ENCODE measurements around the gene DACT2.
"Not testable (repeated sequence)": the region's sequence is repeated elsewhere in the genome, so short reads cannot be mapped to it uniquely, and the experiment has no call there.

Gene DACT2

DNA sequence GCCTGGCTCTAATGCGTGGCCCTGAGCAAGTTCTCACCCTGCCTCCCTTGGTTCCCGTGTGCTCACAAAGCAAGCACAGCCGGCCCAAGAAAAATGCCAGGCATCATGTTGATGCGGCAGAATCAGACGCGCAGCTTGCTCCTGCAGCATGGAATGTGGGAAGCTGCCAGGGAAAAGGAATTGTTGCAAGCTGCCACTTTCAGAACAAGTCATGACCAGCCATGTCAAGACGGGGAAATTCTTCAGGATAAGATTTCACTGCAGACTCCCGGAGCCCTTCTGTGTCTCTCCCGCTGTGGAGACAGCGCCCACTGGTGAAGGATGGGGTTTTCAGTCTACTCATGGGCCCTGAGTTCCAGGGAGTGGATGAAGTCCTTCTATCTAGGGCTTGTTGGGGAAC is 4.6 kb downstream of the DACT2 start:
- no peak overlapping the region for H3K4me3 ChIP-seq (replicated peaks; ENCODE audit: low read depth, low read length)
- DNase-seq (ENCODE audit: extremely low read depth, low read depth): no peak
- TF ChIP-seq, protein P1, sequence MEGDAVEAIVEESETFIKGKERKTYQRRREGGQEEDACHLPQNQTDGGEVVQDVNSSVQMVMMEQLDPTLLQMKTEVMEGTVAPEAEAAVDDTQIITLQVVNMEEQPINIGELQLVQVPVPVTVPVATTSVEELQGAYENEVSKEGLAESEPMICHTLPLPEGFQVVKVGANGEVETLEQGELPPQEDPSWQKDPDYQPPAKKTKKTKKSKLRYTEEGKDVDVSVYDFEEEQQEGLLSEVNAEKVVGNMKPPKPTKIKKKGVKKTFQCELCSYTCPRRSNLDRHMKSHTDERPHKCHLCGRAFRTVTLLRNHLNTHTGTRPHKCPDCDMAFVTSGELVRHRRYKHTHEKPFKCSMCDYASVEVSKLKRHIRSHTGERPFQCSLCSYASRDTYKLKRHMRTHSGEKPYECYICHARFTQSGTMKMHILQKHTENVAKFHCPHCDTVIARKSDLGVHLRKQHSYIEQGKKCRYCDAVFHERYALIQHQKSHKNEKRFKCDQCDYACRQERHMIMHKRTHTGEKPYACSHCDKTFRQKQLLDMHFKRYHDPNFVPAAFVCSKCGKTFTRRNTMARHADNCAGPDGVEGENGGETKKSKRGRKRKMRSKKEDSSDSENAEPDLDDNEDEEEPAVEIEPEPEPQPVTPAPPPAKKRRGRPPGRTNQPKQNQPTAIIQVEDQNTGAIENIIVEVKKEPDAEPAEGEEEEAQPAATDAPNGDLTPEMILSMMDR (IDR thresholded peaks at IDR 0.05; ENCODE audit: low read depth, low read length, missing control alignments): no peak

DNA sequence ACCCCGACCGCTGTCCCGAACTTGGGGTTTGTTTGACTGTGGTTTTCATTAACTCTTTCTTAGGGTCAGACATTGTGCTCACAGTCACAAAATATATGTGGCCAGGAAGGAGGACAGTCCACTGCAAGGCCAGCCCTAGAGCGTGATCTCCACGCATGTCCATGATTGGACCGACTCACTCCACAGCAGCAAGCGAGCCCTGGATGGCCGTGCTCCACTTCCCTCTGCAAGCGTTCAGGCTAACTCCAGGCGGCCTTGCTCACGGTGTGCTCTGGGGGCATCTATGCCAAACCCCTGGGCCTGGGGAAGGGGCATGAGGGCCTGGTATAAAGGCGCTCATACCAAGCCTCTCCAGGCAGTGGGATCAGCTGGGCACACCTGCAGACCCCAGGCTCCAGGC is 5.6 kb downstream of the DACT2 start:
- no peak overlapping the region for H3K4me3 ChIP-seq (replicated peaks; ENCODE audit: low read depth, low read length)
- TF ChIP-seq, protein P1 (IDR thresholded peaks at IDR 0.05; ENCODE audit: low read depth, low read length, missing control alignments): no peak
- no peak for DNase-seq (ENCODE audit: extremely low read depth, low read depth)

DNA sequence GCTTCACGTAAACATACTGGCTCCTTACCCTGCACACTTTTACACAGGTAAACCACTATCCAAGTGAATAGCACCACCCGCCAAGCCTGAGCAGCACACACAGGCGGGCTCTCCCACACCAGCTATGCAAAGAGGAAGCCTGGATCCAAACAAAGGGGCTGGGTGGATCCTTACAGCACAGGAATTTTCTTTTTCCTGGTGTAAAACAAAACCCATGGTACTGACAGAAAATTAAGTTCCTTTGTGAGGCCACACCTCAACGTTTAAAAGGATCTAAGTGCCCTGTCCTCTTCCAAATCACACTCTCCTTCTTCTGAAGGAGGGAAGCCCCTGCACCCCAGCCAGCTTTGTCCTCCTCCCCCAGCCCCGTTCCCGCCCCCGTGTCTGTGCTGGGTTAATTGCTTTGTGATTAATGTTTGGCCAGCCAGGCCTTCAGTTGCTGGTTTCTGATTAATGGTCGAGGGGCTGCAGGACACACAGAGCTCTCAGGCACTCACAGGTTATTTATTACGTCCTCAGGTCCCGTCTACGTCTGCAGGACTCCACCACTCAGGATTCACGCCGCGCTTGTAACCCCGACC is 6.1 kb downstream of the DACT2 start:
- no peak for DNase-seq (ENCODE audit: extremely low read depth, low read depth)
- H3K4me3 ChIP-seq (replicated peaks; ENCODE audit: low read depth, low read length): no peak overlapping the region
- TF ChIP-seq, protein P1 (IDR thresholded peaks at IDR 0.05; ENCODE audit: low read depth, low read length, missing control alignments): no peak

DNA sequence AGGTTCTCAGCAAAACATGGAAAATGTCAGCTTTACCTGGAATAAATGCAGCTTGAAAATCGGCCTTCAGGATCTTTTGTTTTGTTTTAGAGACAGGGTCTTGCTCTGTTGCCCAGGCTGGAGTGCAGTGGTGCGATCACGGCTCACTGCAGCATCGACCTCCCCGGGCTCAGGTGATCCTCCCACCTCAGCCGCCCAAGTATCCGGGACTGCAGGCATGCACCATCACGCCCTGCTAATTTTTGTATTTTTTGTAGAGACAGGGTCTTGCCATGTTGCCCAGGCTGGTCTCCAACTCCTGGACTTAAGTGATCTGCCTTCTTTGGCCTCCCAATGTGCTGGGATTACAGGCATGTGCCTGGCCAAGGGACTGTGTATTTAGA is 7.5 kb downstream of the DACT2 start:
- not testable (repeated sequence) for DNase-seq (ENCODE audit: extremely low read depth, low read depth); H3K4me3 ChIP-seq (replicated peaks; ENCODE audit: low read depth, low read length)

DNA sequence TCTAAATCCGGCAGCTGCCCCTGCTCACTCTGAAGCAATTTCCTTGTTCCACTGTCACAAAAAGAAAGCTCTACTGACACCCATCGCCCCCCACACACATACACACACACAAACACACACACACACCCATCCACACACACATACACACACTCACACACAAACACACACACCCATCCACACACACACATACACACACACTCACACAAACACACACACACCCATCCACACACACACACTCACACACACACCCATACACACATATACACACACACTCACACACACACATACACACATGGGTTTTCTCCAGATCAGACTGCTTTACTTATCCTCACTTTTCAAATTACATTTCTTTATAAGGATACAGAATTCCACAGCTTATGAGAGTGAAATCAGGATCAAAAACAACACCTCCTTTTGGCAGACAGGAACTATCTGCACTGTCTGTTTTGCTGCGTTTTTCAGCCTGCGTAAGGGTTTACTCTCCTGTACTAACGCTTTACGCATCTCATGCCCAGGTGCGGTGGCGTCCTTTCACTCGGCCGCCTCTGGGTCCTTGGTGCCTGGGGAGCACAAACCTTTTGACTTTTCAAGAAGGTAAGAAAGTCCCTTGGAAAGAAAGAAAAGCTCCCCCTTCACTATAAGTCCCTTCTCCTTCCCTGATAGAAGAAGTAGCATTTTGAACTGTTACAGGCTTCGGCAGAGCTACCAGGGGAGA is 8.0 kb downstream of the DACT2 start:
- no peak for DNase-seq (ENCODE audit: extremely low read depth, low read depth)
- no peak overlapping the region for H3K4me3 ChIP-seq (replicated peaks; ENCODE audit: low read depth, low read length)
- TF ChIP-seq, protein P1 (IDR thresholded peaks at IDR 0.05; ENCODE audit: low read depth, low read length, missing control alignments): no peak

DNA sequence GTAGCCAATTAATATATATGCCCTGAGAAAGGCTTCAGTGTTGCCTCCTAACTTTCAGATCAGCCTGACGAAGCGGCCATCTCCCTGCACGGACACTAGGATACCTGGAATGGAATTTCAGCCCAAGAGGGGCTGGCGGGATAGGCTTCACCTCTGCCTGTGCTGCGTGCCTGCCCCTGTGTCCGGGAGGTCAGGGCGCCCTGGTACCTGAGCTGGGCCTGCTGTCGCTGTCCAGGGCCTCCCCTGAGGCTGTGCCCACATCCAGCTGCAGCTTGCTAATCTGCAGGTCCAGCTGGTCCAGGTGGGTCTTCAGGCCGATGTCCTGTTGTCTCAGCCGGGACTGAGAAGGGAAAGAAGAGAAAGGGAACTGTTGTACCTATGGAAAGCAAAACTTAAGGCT is 8.6 kb downstream of the DACT2 start:
- DNase-seq (ENCODE audit: extremely low read depth, low read depth): no peak
- no peak overlapping the region for H3K4me3 ChIP-seq (replicated peaks; ENCODE audit: low read depth, low read length)
- TF ChIP-seq, protein P1 (IDR thresholded peaks at IDR 0.05; ENCODE audit: low read depth, low read length, missing control alignments): no peak

DNA sequence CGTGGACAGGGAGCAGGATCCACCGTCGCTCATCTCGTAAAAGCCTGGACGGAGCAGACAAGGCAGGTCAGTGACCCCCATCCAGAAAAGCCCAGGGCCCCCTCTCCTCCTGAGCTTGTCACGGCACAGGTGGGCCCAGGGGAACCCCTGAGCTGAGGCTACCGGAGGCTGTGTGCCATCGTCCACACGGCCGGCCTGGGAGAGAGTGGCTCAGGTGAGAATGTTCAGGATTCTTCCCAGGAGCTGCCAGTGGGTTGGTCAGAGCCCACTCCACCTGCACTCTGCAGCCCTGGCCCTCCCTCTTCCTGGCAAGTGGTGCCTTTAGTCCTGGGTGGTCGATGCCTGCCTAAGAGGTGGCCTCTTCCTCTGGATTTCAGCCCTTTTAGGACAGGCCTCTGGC is 9.2 kb downstream of the DACT2 start:
- no peak overlapping the region for H3K4me3 ChIP-seq (replicated peaks; ENCODE audit: low read depth, low read length)
- DNase-seq (ENCODE audit: extremely low read depth, low read depth): no peak
- TF ChIP-seq, protein P1 (IDR thresholded peaks at IDR 0.05; ENCODE audit: low read depth, low read length, missing control alignments): no peak
